ENCODE results near the gene ATF2. TPM values are rescaled to one million over a fixed set of nuclear protein-coding genes. Genes with fewer than 3 reads are reported as not detected.

Gene ATF2
- total and polyA plus RNA-seq, 2 of the 13 experiments (the other 11 are each of a cell fraction or from before 2014, with no cell fraction given) = 91.6 to 95.1 TPM

DNA sequence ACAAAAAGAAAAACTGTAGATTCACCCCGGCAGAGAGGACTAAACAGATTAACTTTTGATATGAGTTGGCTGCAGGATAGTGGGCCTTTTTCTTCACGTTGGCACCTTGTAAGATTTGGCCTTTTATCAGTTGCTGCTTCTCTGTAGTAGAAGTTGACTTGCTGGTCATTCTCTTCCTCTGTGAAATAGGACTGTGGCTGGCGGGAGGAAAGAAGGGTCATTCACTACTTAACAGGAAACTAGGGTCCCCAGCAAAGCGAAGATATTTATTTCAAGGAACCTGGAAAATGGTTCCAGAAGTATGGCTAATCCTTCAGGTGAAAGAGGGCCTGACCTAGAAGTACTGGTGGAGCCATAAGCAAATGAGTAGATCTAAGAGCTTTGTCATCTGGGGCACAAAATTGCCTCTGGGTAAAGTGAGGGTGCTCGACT is 13.9 kb upstream of the ATF2 start (continued):
- TF ChIP-seq ZFX (CRISPR knock-in tag; IDR thresholded peaks at IDR 0.05; ENCODE audit: low read depth) (no peak), KDM4B (CRISPR knock-in tag; IDR thresholded peaks at IDR 0.05) (no peak), ZBTB21 (CRISPR knock-in tag; IDR thresholded peaks at IDR 0.05) (no peak), WIZ (CRISPR knock-in tag; IDR thresholded peaks at IDR 0.05) (0 out of 2 replicates have a peak, but pooled peaks have one; percentile 0), SP5 (CRISPR knock-in tag; IDR thresholded peaks at IDR 0.05; ENCODE audit: borderline replicate concordance, low read depth) (no peak), ZNF552 (CRISPR knock-in tag; IDR thresholded peaks at IDR 0.05; ENCODE audit: borderline replicate concordance) (no peak), KLF16 (CRISPR knock-in tag; IDR thresholded peaks at IDR 0.05) (no peak), ZNF160 (CRISPR knock-in tag; IDR thresholded peaks at IDR 0.05) (no peak), PPARG (CRISPR knock-in tag; conservative IDR thresholded peaks at IDR 0.05) (no peak), CREM (IDR thresholded peaks at IDR 0.05) (no peak; the same call in 1 of the 2 replicates), CREM (CRISPR knock-in tag; IDR thresholded peaks at IDR 0.05) (no peak), CENPT (CRISPR knock-in tag; IDR thresholded peaks at IDR 0.05; ENCODE audit: low read depth) (no peak), ZNF768 (CRISPR knock-in tag; IDR thresholded peaks at IDR 0.05) (no peak), ZMAT3 (CRISPR knock-in tag; conservative IDR thresholded peaks at IDR 0.05) (no peak), ZNF674 (CRISPR knock-in tag; IDR thresholded peaks at IDR 0.05; ENCODE audit: low read depth) (no peak), PHF5A (CRISPR knock-in tag; IDR thresholded peaks at IDR 0.05; ENCODE audit: low read depth, unreplicated experiment) (no peak), ZSCAN12 (CRISPR knock-in tag; IDR thresholded peaks at IDR 0.05) (no peak), ZNF235 (CRISPR knock-in tag; IDR thresholded peaks at IDR 0.05; ENCODE audit: borderline replicate concordance) (no peak), ZNF788 (CRISPR knock-in tag; IDR thresholded peaks at IDR 0.05; ENCODE audit: borderline replicate concordance) (no peak), ZNF30 (CRISPR knock-in tag; IDR thresholded peaks at IDR 0.05) (no peak), NR2F6 (IDR thresholded peaks at IDR 0.05) (no peak), NR2F6 (CRISPR knock-in tag; IDR thresholded peaks at IDR 0.05) (no peak), ZBTB14 (CRISPR knock-in tag; IDR thresholded peaks at IDR 0.05) (no peak), GTF3A (CRISPR knock-in tag; conservative IDR thresholded peaks at IDR 0.05) (no peak), SRSF4 (IDR thresholded peaks at IDR 0.05; ENCODE audit: low read depth, low read length, poor library complexity, severe bottlenecking) (no peak), ZNF577 (CRISPR knock-in tag; IDR thresholded peaks at IDR 0.05; ENCODE audit: borderline replicate concordance, low read depth) (no peak), SIX4 (CRISPR knock-in tag; IDR thresholded peaks at IDR 0.05) (no peak), ZNF317 (CRISPR knock-in tag; IDR thresholded peaks at IDR 0.05) (no peak), CCAR2 (optimal IDR thresholded peaks at IDR 0.05; ENCODE audit: low read depth, low read length) (no peak), CEBPG (CRISPR knock-in tag; IDR thresholded peaks at IDR 0.05) (no peak), KDM3A (CRISPR knock-in tag; IDR thresholded peaks at IDR 0.05; ENCODE audit: low read depth) (no peak)
- TF ChIP-seq, protein P1, sequence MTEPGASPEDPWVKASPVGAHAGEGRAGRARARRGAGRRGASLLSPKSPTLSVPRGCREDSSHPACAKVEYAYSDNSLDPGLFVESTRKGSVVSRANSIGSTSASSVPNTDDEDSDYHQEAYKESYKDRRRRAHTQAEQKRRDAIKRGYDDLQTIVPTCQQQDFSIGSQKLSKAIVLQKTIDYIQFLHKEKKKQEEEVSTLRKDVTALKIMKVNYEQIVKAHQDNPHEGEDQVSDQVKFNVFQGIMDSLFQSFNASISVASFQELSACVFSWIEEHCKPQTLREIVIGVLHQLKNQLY (CRISPR knock-in tag; IDR thresholded peaks at IDR 0.05) = no peak
- TF ChIP-seq, protein P2, sequence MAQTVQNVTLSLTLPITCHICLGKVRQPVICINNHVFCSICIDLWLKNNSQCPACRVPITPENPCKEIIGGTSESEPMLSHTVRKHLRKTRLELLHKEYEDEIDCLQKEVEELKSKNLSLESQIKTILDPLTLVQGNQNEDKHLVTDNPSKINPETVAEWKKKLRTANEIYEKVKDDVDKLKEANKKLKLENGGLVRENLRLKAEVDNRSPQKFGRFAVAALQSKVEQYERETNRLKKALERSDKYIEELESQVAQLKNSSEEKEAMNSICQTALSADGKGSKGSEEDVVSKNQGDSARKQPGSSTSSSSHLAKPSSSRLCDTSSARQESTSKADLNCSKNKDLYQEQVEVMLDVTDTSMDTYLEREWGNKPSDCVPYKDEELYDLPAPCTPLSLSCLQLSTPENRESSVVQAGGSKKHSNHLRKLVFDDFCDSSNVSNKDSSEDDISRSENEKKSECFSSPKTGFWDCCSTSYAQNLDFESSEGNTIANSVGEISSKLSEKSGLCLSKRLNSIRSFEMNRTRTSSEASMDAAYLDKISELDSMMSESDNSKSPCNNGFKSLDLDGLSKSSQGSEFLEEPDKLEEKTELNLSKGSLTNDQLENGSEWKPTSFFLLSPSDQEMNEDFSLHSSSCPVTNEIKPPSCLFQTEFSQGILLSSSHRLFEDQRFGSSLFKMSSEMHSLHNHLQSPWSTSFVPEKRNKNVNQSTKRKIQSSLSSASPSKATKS (CRISPR knock-in tag; IDR thresholded peaks at IDR 0.05) = no peak

All from HepG2 (cell line).